ENCODE results near the gene PPP1R3E.
A peak's percentile ranks its signal among the peaks of the same experiment; 100 is the strongest.

The PPP1R3E gene

DNA sequence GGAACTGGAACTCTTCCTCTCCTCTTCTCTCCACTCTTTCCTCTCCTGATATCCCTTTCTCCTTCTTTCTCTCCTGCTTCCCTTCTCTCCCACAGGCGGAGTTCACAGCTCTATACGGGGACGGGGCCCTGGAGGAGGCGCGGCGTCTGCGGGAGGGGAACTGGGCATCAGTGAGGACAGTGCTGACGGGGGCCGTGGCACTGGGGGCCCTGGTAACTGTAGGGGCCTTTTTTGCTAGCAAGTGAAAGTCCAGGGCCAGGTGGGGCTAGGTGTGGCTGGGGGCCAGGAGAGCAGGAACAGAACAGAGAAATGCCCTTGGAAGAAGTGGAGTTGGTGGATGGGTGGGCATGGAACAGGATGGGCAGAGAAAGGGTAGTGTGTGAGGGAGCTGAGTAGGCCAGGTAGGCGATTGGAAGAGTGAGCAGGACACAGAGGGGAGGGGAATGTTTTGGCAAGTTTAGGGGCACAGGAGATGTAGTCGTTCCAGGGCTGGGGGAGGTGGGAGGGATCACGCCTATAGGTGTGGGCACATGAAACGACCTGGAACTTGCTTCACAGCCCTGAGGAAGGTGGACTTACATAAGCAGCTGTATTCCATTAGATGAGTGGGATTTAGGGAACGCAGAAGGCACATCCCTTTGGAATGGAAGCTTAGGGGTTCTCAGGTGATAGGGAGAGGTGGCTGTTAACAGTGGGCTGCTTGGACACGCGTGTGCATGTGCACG is 6.2 kb upstream of the PPP1R3E start:
- no peak overlapping the region for H3K27ac ChIP-seq
- TF ChIP-seq, protein P1, sequence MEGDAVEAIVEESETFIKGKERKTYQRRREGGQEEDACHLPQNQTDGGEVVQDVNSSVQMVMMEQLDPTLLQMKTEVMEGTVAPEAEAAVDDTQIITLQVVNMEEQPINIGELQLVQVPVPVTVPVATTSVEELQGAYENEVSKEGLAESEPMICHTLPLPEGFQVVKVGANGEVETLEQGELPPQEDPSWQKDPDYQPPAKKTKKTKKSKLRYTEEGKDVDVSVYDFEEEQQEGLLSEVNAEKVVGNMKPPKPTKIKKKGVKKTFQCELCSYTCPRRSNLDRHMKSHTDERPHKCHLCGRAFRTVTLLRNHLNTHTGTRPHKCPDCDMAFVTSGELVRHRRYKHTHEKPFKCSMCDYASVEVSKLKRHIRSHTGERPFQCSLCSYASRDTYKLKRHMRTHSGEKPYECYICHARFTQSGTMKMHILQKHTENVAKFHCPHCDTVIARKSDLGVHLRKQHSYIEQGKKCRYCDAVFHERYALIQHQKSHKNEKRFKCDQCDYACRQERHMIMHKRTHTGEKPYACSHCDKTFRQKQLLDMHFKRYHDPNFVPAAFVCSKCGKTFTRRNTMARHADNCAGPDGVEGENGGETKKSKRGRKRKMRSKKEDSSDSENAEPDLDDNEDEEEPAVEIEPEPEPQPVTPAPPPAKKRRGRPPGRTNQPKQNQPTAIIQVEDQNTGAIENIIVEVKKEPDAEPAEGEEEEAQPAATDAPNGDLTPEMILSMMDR (IDR thresholded peaks at IDR 0.05) = no peak
- peak overlapping the region; percentile 77 for H3K4me3 ChIP-seq
- DNase-seq (ENCODE audit: low spot score) = no peak

DNA sequence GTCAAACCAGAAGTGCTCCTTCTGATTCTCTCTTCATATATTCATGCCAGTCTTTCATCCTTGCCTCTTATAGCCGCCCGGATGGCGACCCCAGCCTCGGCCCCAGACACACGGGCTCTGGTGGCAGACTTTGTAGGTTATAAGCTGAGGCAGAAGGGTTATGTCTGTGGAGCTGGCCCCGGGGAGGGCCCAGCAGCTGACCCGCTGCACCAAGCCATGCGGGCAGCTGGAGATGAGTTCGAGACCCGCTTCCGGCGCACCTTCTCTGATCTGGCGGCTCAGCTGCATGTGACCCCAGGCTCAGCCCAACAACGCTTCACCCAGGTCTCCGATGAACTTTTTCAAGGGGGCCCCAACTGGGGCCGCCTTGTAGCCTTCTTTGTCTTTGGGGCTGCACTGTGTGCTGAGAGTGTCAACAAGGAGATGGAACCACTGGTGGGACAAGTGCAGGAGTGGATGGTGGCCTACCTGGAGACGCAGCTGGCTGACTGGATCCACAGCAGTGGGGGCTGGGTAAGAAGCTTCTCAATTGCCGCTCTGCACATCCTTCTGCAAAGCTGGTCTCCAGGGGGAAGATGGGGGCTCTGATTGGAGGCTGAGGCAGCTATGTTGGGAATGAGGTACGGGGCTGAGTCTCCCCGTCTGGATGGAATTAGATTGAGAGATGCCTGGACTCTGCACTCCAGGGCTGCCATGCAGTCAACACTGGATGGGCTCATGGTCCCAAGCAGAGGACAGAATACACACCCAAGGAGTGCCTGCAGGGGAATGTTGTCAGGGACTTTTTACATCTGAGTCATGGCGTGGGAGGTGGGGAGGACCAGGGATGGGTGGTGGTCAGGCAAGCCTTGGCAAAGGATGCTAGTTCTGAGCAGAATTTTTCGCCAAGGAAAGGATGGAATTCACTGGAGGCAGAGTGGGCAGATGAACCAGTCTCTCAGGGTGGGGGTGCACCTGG is 5.3 kb upstream of the PPP1R3E start:
- Histone ChIP-seq H3K27ac (peak overlapping the region; percentile 85 to 89), H3K4me3 (peak overlapping the region; percentile 77)
- no peak for DNase-seq (ENCODE audit: low spot score)
- TF ChIP-seq, protein P1 (IDR thresholded peaks at IDR 0.05) = no peak

DNA sequence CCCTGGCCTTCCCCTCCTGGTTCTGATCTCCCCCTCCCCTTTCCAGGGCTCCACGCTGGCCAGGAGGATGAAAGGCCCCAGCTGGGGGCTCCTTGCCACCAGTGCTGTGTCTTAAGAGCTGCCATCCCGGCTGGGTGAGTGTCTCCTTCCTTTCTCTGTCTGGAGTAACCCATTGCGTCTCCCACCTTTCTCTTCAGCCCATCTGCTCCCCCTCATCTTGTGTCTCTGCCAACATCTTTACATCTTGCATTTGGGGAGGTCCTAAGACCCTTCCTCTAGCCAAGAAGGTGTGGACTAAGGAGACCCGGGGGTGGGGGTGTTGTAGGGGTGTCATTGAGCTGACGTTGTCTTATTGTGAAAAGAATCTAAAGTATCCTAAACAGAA is 4.5 kb upstream of the PPP1R3E start:
- Histone ChIP-seq H3K27ac (peak overlapping the region; percentile 85 to 89), H3K4me3 (peak overlapping the region; percentile 77)
- DNase-seq (ENCODE audit: low spot score) = no peak
- TF ChIP-seq, protein P1 (IDR thresholded peaks at IDR 0.05) = no peak

DNA sequence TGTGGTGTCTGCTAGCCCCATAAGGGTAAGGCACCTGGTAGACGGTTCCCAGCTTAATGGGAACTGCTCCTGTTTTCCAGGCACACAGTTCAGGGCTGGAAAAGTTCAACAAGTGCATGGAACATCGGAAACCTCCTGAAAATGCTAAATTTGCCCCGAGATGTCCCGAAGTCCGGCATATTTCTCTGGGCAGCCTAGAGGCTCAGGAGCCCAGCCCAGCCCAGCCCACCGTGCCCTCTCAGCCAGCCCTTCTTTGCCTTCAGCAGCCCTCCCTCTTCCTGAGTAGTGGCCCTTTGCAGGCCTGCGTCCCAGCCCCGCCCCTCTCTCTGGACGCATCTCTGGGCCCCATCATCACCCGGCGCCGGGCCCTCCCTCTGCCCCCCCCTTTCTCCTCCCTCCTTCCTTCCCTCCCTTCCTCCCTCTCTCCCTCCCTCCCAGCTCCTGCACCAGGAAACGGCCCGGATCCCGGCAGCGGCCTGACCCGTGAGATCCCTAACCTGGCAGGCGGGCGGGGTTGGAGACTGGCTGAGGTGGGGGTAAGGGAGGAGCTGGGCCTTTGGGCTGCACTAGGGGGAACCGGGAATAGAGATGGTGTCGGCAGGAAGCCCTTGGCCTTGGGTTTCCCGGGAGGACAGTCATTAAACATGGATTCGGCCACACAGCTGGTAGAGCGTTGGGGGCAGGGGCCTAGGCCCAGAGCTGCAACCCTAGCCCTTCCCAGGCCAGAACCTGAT is 3.9 kb upstream of the PPP1R3E start, which contains the start of gene BCL2L2:
BCL2L2 (plus strand) TSS at position 422 of the 734 bp plus-strand sequence. CDS start 935 bp downstream, outside the sequence.
- TF ChIP-seq, protein P1 (IDR thresholded peaks at IDR 0.05) = no peak
- peak within 1 kb of the TSS; percentile 77 for H3K4me3 ChIP-seq
- H3K27ac ChIP-seq = peak within 1 kb of the TSS; percentile 85 to 89
- DNase-seq (ENCODE audit: low spot score) = peak; percentile 96

DNA sequence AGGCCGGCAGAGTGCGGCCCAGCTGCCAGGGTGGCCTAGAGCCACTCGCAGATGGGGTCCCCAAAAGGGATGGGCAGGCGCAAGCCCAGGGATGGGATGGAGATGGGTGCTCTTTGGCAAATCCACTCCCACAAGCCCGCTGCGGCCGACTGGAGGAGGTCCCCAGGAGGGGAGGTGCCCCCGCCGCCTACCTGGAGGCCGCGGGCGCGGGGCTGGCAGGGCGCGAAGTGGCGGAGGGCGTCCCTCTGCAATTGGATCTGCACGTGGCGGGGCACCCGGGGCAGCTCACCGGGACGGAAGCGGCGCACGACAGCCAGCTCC is 730 bp downstream of the PPP1R3E start:
- TF ChIP-seq, protein P1 (IDR thresholded peaks at IDR 0.05) = no peak
- peak overlapping the region; percentile 92 for H3K4me3 ChIP-seq
- peak overlapping the region; percentile 97 to 100 for H3K27ac ChIP-seq
- no peak for DNase-seq (ENCODE audit: low spot score)

DNA sequence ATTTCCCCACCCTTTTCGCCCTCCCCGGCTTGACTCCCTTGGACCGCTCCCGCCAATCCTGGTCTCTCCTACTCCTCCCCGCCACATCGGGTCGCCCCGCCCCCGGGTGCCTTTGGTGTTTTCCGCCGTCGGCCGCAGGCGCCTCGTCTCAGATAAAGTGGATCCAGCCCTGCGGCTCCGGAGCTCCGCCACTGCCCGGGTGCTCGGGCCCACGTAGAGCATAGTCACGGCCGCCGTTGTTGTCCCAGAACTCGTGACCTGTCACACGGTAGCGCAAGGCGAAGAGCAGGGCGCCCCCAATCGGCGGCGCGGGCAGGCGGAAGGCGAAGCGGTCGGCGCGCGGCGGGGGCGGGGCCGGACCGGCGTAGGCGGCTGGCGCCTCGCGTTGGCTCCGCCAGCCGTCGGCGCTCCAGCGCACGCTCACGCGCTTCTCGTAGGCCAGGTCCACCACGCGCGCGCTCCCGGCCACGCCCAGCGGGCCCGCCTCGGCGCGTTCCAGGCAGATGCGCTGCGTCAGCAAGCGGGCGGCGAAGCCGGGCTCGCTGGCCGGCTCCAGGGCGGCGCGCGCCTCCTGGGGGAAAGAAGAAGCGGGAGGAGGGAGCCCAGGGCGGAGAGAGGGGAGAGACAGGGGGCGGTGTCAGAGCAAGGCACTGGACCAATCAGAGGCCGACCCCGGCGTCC is 1.2 kb downstream of the PPP1R3E start:
- peak overlapping the region; percentile 92 for H3K4me3 ChIP-seq
- TF ChIP-seq, protein P1 (IDR thresholded peaks at IDR 0.05) = peak; percentile 45
- peak; percentile 99 for DNase-seq (ENCODE audit: low spot score)
- H3K27ac ChIP-seq = peak overlapping the region; percentile 97 to 100

Data from coronary artery (tissue), 2 donors.